Epidermal melanocyte (primary cell): ENCODE data around the gene LRRC23.
"Not testable (repeated sequence)": the region's sequence is repeated elsewhere in the genome, so short reads cannot be mapped to it uniquely, and the experiment has no call there.

Source experiments
- DNase-seq: peaks from one replicate; pipeline ENCODE4 v3.0.0; 2011; ENCODE audit warnings: low spot score; ENCODE audit not compliant: insufficient read length

Gene LRRC23, protein sequence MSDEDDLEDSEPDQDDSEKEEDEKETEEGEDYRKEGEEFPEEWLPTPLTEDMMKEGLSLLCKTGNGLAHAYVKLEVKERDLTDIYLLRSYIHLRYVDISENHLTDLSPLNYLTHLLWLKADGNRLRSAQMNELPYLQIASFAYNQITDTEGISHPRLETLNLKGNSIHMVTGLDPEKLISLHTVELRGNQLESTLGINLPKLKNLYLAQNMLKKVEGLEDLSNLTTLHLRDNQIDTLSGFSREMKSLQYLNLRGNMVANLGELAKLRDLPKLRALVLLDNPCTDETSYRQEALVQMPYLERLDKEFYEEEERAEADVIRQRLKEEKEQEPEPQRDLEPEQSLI

DNA sequence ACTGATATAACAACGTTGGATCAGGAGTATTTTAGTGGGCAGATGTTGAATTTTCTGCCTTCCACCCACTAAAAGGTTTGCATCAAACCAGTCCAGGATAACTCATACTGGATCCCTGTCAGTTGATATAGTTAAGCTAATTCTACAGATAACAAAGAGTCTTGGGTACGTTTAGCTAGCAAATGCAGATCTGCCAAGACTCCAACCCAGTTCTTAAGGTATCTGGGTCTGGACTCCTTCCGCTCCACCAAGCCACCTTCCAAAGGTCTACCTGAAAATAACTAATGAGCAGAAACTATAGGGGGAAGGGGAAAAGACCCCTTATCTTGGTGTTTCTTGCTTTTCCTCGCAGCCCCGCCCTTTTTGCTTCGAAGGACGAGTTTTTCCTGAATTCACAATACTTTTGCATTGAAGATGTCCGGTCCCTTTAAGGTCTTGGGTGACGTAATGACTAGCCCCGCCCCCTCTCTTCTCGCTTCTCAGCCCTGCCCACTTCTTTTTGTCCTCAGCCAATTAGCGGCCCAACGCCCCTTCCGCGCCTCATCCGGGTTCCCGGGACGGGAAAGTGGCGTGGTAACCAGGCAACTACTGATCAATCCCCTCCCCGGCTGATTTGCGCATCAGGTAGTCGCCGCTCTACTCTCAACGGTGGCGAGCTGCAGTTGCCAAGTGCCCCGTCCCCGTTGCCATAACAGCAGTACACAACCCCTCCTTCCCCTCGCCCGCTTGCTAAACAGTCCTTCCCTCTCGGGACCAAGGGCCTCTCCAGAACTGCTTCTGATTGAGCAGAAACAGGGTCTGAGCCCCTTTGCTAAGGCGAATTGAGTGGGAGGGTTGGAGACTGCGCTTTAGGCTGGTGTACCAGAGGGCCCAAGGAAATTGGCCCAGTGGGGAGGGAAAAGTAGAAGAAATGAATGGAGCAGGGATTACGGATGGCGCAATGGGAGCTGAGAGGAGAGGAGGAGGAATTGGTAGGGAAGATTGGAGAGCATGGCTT is at the start of gene LRRC23:
Gene LRRC23 (plus strand): TSS at position 543 of the 997 bp plus-strand sequence. CDS start 812 bp downstream, outside the sequence.
- DNase-seq = peak; percentile 97

- no peak for DNase-seq
These were observed 49.3 kb upstream of the LRRC23 start for GRCh38 chr12:6855322-6855721.

DNA sequence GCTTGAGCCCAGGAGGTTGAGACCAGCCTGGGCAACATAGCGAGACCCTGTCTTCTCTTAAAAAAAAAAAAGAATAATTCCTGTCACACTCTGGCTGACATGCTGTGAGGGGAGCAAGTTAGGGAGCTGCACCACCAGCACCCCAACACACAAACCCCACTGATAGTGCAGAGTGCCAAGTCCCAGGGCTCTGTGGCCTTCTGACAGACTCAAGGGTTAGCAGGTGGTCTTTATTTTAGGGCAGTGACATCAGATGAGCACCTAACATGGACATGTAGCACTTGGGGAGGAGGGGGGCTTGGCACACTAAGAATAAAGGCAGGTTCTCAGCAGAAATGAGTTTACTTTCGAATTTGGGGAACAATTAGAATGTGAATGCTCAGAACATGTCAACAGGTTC is 45.8 kb upstream of the LRRC23 start:
- no peak for DNase-seq

- no peak for DNase-seq
These were observed 44.5 kb upstream of the LRRC23 start for GRCh38 chr12:6860116-6860515.

DNA sequence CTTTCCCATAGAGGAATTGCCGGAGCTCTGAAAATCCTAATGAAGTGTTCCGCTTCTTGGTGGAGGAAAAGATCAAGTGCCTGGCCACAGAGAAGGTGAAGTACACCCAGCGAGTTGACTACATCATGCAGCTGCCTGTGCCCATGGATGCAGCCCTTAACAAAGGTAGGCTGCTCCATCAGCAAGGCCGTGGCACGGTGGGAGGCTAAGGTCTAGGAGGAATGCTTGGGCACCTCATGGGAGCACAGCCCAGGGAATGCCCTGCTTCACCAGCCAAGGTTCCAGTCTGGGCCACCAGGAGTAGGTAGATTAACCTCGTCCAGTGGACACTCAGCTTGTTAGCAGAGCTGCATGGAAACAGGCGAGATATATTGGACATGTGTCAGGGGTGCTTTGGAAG is 43.7 kb upstream of the LRRC23 start:
- no peak for DNase-seq

GRCh38 chr12:6861391-6861790 is 43.2 kb upstream of the LRRC23 start:
- DNase-seq = no peak

DNA sequence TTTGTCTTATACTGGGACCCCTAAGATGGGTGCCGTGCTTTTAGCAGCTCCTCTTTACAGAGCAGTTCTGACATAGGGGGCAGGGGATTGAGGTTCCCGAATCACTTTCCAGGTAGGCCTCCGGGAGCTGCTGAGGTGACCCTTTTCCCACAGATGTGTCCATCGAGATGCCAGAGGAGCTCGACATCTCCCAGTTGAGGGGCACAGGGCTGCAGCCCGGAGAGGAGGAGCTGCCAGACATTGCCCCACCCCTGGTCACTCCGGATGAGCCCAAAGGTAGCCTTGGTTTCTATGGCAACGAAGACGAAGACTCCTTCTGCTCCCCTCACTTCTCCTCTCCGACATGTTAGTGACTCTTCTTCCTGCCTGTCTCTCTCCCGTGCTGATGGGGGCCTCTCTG is 41.6 kb upstream of the LRRC23 start:
- no peak for DNase-seq

GRCh38 chr12:6863586-6864321 is 40.9 kb upstream of the LRRC23 start:
- no peak for DNase-seq

DNA sequence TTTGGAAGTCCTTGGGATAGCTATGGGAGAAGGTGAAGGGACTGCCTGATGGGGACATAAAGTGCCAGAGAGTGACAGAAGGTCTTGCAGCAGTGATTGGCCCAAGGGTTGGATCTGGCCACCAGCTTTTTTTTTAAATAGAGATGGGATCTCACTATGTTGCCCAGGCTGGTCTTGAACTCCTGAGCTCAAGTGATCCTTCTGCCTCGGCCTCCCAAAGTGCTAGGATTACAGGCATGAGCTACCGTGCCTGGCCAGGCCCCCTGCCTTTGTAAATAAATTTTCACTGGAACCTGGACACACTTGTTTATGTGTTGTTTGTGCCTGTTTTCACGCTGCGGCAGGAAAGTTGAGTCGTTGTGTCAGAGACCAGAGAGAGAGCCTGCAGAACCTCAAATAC is 39.3 kb upstream of the LRRC23 start:
- DNase-seq = not testable (repeated sequence)

GRCh38 chr12:6866163-6866919 is 38.3 kb upstream of the LRRC23 start:
- no peak for DNase-seq

- DNase-seq = no peak
These were observed 37.7 kb upstream of the LRRC23 start for GRCh38 chr12:6866920-6867412.

- peak; percentile 82 for DNase-seq
These were observed 37.0 kb upstream of the LRRC23 start, which contains the start of gene TPI1 for GRCh38 chr12:6867413-6868210. TSS of gene TPI1 (plus strand) at chr12:6867531. CDS start at chr12:6867567, 36 bp downstream.

DNA sequence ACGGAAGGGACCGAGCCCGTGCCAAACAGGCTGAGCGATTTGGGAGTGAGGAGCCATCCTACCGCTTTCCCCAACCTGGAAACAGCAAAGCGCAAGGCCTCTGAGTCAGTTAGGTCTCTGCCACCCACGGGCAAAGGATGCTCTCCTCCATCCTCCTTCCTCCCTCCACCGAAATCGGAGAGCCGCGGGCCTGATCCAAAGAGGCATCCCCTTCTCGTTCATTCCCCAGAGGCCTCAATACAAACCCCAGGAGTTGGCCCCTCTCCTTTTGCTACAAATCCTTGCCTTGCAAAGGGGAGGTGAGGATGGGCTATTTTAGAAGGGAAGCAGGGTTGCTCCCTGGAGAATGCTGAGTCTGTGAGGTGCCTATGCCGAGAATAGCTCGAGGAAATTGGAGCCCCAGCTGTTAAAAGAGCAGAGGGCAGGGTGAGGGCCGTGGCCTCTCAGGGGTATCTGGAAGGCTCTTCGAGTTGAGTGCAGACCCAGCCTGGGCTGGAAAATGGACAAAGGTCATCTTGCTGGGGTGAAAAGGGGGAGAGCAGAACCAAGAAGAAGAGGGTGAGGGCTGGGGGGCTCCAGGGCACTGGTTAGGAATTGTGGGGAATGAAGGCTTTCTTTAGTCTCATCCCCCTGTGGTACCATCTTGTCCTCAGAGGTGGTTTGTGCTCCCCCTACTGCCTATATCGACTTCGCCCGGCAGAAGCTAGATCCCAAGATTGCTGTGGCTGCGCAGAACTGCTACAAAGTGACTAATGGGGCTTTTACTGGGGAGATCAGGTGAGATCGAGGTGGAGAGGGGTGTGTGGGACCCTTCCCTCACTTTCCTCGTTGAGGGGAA is 36.2 kb upstream of the LRRC23 start:
- no peak for DNase-seq

DNA sequence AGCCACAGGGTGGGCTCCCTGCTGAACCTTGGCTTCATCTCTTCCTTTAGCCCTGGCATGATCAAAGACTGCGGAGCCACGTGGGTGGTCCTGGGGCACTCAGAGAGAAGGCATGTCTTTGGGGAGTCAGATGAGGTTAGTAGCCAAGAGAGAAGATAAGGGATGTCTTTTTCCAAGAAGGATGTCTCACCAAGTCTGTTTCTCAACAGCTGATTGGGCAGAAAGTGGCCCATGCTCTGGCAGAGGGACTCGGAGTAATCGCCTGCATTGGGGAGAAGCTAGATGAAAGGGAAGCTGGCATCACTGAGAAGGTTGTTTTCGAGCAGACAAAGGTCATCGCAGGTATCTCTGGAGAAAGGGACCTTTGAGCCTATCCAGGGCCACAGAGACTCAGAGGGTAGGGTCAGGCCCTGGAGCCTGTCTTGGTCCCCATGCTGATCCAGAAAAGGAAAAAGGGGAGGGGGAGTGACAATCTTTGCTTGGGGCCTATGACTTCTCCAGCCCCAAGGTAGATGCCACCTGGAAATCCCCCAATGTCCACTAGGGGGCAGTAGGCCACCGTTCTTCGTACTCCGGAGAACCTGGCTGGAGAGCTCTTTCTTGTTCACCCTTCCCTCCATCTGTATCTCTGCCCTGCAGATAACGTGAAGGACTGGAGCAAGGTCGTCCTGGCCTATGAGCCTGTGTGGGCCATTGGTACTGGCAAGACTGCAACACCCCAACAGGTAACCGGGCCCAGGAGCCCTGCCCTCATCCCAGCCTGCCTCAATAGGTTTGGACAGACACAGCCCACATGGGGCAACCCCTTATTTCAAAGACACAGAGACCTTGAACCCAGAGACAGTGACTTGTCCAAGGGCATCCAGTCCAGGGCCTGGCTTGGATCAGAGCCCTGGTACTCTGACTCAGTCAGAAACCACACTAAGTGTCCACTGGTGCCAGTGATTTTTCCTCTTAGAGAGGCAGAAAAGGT is 35.3 kb upstream of the LRRC23 start:
- peak; percentile 81 for DNase-seq

DNA sequence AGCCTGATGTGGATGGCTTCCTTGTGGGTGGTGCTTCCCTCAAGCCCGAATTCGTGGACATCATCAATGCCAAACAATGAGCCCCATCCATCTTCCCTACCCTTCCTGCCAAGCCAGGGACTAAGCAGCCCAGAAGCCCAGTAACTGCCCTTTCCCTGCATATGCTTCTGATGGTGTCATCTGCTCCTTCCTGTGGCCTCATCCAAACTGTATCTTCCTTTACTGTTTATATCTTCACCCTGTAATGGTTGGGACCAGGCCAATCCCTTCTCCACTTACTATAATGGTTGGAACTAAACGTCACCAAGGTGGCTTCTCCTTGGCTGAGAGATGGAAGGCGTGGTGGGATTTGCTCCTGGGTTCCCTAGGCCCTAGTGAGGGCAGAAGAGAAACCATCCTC is 34.3 kb upstream of the LRRC23 start:
- not testable (repeated sequence) for DNase-seq

DNA sequence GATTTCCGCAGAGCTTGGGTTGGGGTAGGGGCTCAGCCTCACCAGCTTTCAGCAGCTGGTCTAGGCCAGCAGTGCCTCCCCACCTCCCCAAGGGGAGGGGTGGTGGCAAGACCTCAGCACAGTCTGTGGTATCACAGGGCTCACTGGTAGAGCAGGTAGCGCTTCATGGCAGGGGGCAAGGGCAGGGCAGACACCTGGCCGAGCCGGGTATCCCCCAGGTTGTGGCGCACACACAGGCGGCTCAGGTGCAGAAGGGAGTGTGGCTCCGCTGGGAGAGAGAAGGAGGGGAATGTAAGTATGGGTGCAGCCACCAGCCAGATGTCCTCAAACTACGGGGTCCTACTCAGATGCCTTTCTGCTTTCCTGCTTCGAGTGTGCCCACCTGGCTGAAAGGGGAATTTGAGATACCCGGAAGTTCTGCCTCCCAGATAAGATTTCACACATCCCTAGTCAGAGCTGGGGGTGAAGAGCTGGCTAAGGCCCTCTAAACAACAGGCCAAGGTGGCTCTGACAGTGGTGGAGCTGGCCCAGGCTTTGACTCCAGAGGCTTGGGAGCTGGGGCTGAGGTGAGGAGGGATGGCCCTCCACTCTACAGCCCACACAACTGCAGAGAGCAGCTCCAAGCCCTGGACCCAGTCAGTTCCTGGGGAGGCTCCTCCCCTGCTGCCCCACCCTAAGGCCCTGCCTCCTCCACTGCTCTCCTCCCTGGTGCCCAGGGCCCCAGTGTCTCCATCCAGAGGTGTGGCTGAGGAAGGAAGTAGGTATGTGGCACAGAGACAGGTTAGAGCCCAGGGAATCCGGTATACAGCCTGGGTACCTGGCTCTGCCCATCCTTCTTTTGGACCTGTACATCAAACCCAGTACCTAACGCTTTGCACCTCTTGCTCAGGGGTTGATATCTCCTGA is 33.3 kb upstream of the LRRC23 start:
- DNase-seq = no peak
